Tibial nerve (tissue), 3 donors: Measurements from ENCODE around the gene LGR5.

Experiments
- POLR2A ChIP-seq, 2 donors: fragments of 450-650 bp; IDR thresholded peaks; one replicate each; pipeline ENCODE4 v1.6.1; 2017; ENCODE audit warnings: antibody characterized with exemption in 2 of 2, mild to moderate bottlenecking in 2 of 2, moderate library complexity in 2 of 2
- TF ChIP-seq, protein P1 (sequence below), 5 experiments: fragments of 200-600 bp in 3 of 5; fragments of 450-650 bp in 2 of 5; sonication (generic) in 3 of 5; IDR thresholded peaks; one replicate each; pipeline ENCODE4 v1.5.1; 2016 to 2019; ENCODE audit warnings: antibody characterized with exemption in 5 of 5, mild to moderate bottlenecking in 3 of 5, moderate library complexity in 2 of 5

DNA sequence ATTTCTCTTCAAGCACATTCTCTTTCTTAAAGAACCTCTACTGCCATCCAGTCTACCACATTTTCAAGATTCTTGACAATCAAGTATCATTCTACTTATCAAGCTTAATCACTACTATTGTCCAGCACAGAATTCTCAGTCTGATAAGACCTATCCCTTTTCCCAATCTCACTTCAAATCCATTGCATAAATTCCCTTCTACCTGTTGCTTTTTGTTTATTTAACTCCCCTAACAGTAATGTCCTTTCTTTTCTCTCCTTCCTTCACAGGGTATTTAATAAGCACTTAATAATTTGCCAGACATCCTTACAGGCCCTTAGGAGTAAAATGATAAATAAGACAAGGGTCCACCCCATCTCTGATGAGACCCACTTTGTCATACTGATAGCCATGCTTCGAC, 182.3 kb downstream of the LGR5 start:
- TF ChIP-seq, protein P1, sequence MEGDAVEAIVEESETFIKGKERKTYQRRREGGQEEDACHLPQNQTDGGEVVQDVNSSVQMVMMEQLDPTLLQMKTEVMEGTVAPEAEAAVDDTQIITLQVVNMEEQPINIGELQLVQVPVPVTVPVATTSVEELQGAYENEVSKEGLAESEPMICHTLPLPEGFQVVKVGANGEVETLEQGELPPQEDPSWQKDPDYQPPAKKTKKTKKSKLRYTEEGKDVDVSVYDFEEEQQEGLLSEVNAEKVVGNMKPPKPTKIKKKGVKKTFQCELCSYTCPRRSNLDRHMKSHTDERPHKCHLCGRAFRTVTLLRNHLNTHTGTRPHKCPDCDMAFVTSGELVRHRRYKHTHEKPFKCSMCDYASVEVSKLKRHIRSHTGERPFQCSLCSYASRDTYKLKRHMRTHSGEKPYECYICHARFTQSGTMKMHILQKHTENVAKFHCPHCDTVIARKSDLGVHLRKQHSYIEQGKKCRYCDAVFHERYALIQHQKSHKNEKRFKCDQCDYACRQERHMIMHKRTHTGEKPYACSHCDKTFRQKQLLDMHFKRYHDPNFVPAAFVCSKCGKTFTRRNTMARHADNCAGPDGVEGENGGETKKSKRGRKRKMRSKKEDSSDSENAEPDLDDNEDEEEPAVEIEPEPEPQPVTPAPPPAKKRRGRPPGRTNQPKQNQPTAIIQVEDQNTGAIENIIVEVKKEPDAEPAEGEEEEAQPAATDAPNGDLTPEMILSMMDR (IDR thresholded peaks at IDR 0.05), result no peak
- no peak for TF ChIP-seq POLR2A (IDR thresholded peaks at IDR 0.05)
